ENCODE results near the gene MT1H.

GRCh38 chr16:56695246-56695645 is 25.6 kb downstream of the MT1H start:
- TF ChIP-seq POLR2A (IDR thresholded peaks at IDR 0.05) = no peak
- TF ChIP-seq, protein P1, sequence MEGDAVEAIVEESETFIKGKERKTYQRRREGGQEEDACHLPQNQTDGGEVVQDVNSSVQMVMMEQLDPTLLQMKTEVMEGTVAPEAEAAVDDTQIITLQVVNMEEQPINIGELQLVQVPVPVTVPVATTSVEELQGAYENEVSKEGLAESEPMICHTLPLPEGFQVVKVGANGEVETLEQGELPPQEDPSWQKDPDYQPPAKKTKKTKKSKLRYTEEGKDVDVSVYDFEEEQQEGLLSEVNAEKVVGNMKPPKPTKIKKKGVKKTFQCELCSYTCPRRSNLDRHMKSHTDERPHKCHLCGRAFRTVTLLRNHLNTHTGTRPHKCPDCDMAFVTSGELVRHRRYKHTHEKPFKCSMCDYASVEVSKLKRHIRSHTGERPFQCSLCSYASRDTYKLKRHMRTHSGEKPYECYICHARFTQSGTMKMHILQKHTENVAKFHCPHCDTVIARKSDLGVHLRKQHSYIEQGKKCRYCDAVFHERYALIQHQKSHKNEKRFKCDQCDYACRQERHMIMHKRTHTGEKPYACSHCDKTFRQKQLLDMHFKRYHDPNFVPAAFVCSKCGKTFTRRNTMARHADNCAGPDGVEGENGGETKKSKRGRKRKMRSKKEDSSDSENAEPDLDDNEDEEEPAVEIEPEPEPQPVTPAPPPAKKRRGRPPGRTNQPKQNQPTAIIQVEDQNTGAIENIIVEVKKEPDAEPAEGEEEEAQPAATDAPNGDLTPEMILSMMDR (IDR thresholded peaks at IDR 0.05) = no peak
